Dermis microvascular lymphatic vessel endothelial cell (primary cell): Measurements from ENCODE around the gene DCBLD1. TPM values are rescaled to one million over a fixed set of nuclear protein-coding genes. Genes with fewer than 3 reads are reported as not detected.

Source experiments
- DNase-seq, 2 donors: peaks; one replicate each; pipeline versions ENCODE4 v3.0.0 to v3.0.0-alpha.2; 2010; ENCODE audit warnings: low read depth in 2 of 2
- total RNA-seq: library from RNA; depleted of rRNA; stranded (reverse); fragments of >200 nt; gene quantifications from 2 replicates; pipeline ENCODE4 v1.2.1, GENCODE V29; 2014

DCBLD1 gene
- total RNA-seq, 1 donor from 2014 or later, result 25.4 TPM

GRCh38 chr6:117525607-117526006 lies 43.1 kb downstream of the DCBLD1 start:
- DNase-seq, result no peak

DNA sequence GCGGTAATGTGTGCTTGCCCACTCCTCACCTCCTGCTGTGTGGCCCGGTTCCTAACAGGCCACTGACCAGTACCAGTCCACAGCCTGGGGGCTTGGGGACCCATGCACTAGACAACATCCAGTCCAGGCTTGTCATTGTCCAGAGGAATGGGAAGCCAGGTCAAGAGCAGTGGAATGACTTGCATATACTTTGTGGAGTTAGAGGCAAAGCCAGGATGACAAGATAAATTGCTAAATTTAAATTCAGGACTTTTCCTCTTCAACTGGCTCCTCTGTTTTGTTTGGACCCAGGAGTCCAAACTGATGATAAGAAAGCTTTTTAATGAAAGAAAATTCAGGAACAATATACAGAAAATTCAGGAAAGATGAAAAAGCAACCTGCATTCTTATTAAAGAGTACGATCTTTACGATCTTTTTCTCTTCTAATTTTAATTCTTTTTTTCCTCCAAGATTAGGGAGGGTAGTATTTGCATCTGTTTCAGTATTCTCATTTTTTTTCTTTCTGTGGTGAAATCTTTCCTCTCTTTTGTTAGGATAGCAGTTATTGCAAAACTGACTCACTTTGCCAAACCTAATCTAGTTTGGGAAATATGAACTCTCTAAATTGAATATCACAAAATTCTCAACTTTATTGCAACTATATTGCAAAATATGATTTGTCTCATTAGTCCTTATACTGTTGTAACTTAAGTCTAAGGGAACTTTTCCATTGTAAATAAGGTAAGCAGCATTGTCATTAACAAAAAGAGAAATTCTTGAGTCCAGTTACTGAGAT lies 48.2 kb downstream of the DCBLD1 start:
- no peak for DNase-seq

DNA sequence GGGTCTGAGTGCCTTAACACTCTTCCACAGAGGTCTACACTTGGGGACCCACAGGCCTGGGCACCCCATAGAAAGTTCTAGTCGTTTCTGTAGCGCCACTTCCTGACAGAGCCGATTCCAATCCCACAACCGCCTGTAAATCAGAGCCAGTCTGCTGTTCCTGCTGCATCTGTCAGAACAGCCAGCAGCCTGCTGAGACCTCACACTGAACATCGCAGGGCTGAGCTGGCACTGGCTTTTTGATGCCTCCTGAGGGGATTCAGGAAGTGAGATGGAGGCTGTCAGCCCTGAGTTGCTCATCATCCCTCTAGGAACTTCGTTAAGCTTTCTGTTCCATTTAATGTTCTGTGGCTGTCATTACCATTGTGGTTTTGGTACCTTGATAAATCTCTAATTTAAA lies 48.9 kb downstream of the DCBLD1 start:
- no peak for DNase-seq

GRCh38 chr6:117531809-117532725 lies 49.6 kb downstream of the DCBLD1 start:
- no peak for DNase-seq

- no peak for DNase-seq
Observed at GRCh38 chr6:117533775-117534174, 51.3 kb downstream of the DCBLD1 start.

DNA sequence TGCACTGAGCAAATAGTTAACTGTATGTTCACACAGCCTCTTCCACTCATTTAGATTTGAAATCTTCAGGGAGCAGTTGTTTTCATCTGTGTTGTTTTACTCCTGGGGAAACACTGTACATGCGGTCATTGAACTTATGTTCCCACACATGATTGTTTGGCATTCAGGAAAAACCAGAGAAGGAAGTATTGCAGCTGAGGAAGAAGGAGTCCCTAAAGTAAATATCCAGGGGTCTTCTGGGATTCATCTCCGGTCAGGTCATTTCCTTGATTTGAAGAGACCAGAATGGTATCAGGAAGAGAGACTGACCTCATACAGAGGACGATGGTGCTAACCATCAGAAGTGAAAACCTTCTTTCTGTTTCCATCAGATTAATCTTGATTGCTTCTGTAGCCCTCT lies 52.5 kb downstream of the DCBLD1 start:
- peak in 1 of 2 donors; percentile 72 for DNase-seq

DNA sequence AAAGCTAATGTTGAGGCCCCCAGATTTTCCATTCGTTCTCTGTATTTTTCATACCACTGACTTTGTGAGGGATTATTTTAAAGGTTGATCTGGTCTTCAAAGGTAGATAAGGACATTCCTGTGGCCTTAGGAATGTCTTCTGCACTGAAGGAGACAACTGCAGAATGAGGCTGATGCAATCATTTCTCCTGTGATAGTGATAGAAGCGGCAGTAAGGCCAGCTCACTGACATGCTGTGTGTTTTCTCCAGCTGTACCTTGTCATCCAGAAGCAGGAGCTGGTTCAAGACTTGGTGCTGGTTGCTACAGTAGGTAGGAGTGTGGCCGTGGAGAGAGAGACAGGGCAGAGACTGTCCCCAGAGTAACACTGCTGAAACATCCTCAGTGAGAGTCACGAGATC lies 53.8 kb downstream of the DCBLD1 start:
- DNase-seq, result no peak

DNA sequence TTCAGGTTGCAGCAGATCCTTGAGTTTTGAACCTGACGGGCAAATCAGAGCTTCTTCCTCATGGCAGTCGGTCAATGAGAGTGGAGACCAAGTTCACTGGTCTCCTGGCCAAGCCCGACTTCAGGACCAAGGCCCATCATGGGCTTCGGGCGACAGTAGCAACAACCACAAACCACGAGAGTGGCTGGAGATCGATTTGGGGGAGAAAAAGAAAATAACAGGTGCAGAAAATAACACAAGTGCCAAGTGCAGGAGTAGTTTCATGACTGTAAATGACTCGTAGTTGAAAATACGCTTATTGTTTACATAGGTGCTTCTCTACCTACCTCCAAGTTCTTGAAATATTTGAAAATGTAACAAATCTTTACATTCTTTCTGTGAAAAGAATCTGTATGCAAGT lies 56.1 kb downstream of the DCBLD1 start:
- no peak for DNase-seq

GRCh38 chr6:117540670-117541069 lies 58.2 kb downstream of the DCBLD1 start:
- no peak for DNase-seq

GRCh38 chr6:117542493-117542892 lies 60.0 kb downstream of the DCBLD1 start:
- DNase-seq, result no peak

DNA sequence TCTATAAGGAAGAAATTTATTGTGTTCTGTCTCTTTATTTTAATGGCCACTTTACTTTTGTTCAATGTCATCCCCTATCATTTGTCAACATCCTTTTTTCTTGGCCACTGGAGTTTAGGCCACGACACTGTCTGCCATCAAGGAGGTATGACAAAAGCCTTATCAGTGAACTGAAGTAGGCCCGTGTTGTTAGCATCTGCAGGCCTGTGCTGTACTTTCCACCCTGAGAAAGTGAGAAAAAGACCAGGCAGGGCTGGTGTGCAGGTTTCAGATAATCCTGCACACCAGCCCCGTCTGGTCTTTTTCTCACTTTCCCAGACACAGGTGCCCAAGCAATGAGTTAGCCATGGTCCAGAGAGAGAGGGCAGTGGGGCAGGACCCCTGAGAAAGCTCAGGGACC lies 62.2 kb downstream of the DCBLD1 start:
- no peak for DNase-seq

GRCh38 chr6:117545161-117545595 lies 62.7 kb downstream of the DCBLD1 start:
- peak in 1 of 2 donors; percentile 18 for DNase-seq

GRCh38 chr6:117546674-117547073 lies 64.2 kb downstream of the DCBLD1 start:
- no peak for DNase-seq

GRCh38 chr6:117547688-117548621 lies 65.5 kb downstream of the DCBLD1 start:
- peak in 1 of 2 donors; percentile 69 for DNase-seq

GRCh38 chr6:117548797-117549301 lies 66.4 kb downstream of the DCBLD1 start:
- peak in 1 of 2 donors; percentile 79 for DNase-seq

DNA sequence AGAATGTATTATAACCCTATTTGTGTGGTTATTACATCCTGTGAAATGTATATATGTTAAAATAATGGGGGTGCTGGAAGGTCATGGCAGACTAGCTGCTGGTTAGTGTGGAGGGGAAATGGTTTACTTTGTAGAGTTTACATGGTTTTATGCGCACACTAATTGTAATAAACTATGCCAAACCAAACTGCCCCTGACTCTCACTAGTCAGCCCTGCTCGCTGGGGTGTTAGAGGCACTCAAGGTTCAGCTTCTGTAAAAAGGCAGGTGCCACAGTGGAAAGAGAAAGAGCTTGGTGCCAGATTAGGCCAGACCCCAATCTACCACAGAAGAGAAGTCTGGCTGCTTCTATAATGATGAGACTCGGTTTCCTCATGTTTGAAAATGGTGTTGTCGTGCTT lies 67.1 kb downstream of the DCBLD1 start:
- no peak for DNase-seq

DNA sequence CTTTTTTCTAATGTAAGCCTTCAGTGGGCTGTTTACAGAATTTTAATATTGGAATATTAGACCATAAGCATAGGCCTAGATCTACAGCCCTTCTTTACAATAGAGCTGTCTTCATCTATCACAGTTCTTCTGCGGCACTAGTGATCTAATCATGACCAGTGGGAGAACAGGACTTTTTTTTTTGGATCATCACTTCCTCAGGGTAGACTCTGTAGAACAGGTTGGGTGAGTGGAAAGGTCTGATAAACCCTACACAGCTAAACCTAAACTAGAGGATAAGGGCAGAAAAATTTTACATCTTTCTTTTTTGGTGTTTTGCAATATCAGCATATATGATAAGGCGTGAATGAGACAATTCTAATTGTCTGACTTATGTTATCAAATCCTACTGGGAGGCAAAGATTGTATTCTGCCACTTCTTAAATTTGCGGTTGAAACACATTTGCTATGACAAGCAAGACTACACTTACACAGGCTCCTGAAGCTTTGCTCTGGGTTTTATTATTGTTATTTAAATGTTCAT lies 67.7 kb downstream of the DCBLD1 start:
- DNase-seq, result no peak

- DNase-seq, result no peak
Observed at GRCh38 chr6:117550618-117551242, 68.3 kb downstream of the DCBLD1 start.

- no peak for DNase-seq
Observed at GRCh38 chr6:117552618-117553017, 70.1 kb downstream of the DCBLD1 start.

- no peak for DNase-seq
Observed at GRCh38 chr6:117553142-117553541, 70.7 kb downstream of the DCBLD1 start.
